K562 (cell line): Measurements from ENCODE around the gene FIGNL1.

Source experiments
- CREB1 ChIP-seq, 2 experiments: sonication (generic) in 1 of 2; formaldehyde crosslinking in 1 of 2; IDR thresholded peaks; 2 replicates each; pipeline versions ENCODE4 v1.6.1 to v1.8.0; 2012 to 2022; ENCODE audit warnings: inconsistent platforms in 1 of 2, mild to moderate bottlenecking in 1 of 2, missing genetic modification reagents in 1 of 2, moderate library complexity in 1 of 2
- MCM7 ChIP-seq, 2 experiments: fragments of 450-650 bp; IDR thresholded peaks; 2 replicates each; pipeline ENCODE4 v1.6.1; 2016 to 2018
- NFE2 ChIP-seq: IDR thresholded peaks from 2 replicates; pipeline ENCODE4 v1.6.1; 2014; ENCODE audit warnings: antibody characterized with exemption, low read depth
- POLR2A ChIP-seq: fragments of 450-650 bp; conservative IDR thresholded peaks from 2 replicates; pipeline ENCODE4 v1.6.1; 2016
- RAD21 ChIP-seq, 2 experiments: fragments of 250-450 bp in 1 of 2; fragments of 450-650 bp in 1 of 2; sonication (Bioruptor Pico) in 1 of 2; formaldehyde crosslinking in 1 of 2; IDR thresholded peaks in 1 of 2; conservative IDR thresholded peaks in 1 of 2; 2 replicates each; pipeline versions ENCODE4 v1.4.0 to v1.8.0; 2020 to 2022; ENCODE audit warnings: mild to moderate bottlenecking in 2 of 2, moderate library complexity in 1 of 2
- SRSF9 ChIP-seq: fragments of 200-400 bp; formaldehyde crosslinking; IDR thresholded peaks from 2 replicates; pipeline ENCODE4 v1.6.1; 2017; ENCODE audit warnings: low read depth, low read length, borderline replicate concordance
- TAF1 ChIP-seq: IDR thresholded peaks from 2 replicates; pipeline ENCODE4 v1.6.1; 2011; ENCODE audit warnings: mild to moderate bottlenecking, low read length, moderate library complexity; ENCODE audit not compliant: insufficient read depth, control insufficient read depth, severe bottlenecking; ENCODE audit errors: extremely low read depth
- ZBTB17 ChIP-seq: fragments of 450-650 bp; formaldehyde crosslinking; IDR thresholded peaks from 2 replicates; pipeline ENCODE4 v1.4.0; 2020; ENCODE audit warnings: mild to moderate bottlenecking
- TF ChIP-seq, protein P1 (sequence below): sonication (generic); formaldehyde crosslinking; IDR thresholded peaks from 2 replicates; pipeline ENCODE4 v1.8.0; 2023; ENCODE audit warnings: mild to moderate bottlenecking, missing genetic modification reagents
- TF ChIP-seq, protein P2 (sequence below): sonication (generic); formaldehyde crosslinking; IDR thresholded peaks from 2 replicates; pipeline ENCODE4 v1.8.0; 2023; ENCODE audit warnings: missing genetic modification reagents, mild to moderate bottlenecking, borderline replicate concordance
- TF ChIP-seq, protein P3 (sequence below): sonication (generic); formaldehyde crosslinking; IDR thresholded peaks from 2 replicates; pipeline ENCODE4 v1.8.1; 2023; ENCODE audit warnings: mild to moderate bottlenecking, missing genetic modification reagents
- TF ChIP-seq, protein P4 (sequence below), 3 experiments: IDR thresholded peaks in 2 of 3; conservative IDR thresholded peaks in 1 of 3; 2 replicates each; pipeline ENCODE4 v1.5.1; 2011 to 2012; ENCODE audit warnings: low read length in 3 of 3, mild to moderate bottlenecking in 3 of 3, control low read depth in 2 of 3, improper control_type of control experiment in 1 of 3, inconsistent platforms in 1 of 3, low read depth in 1 of 3, mixed read lengths in 1 of 3, moderate library complexity in 1 of 3; ENCODE audit not compliant: insufficient read depth in 2 of 3
- TF ChIP-seq, protein P5 (sequence below): IDR thresholded peaks from 2 replicates; pipeline ENCODE4 v1.6.1; 2011; ENCODE audit warnings: borderline replicate concordance, low read depth, mild to moderate bottlenecking, moderate library complexity, low read length; ENCODE audit not compliant: insufficient read depth, poor library complexity, severe bottlenecking

GRCh38 chr7:50462361-50462760 lies 12.2 kb upstream of the FIGNL1 start:
- TF ChIP-seq TAF1 = no peak
- no peak for TF ChIP-seq ZBTB17 (CRISPR knock-in tag)
- TF ChIP-seq, protein P1, sequence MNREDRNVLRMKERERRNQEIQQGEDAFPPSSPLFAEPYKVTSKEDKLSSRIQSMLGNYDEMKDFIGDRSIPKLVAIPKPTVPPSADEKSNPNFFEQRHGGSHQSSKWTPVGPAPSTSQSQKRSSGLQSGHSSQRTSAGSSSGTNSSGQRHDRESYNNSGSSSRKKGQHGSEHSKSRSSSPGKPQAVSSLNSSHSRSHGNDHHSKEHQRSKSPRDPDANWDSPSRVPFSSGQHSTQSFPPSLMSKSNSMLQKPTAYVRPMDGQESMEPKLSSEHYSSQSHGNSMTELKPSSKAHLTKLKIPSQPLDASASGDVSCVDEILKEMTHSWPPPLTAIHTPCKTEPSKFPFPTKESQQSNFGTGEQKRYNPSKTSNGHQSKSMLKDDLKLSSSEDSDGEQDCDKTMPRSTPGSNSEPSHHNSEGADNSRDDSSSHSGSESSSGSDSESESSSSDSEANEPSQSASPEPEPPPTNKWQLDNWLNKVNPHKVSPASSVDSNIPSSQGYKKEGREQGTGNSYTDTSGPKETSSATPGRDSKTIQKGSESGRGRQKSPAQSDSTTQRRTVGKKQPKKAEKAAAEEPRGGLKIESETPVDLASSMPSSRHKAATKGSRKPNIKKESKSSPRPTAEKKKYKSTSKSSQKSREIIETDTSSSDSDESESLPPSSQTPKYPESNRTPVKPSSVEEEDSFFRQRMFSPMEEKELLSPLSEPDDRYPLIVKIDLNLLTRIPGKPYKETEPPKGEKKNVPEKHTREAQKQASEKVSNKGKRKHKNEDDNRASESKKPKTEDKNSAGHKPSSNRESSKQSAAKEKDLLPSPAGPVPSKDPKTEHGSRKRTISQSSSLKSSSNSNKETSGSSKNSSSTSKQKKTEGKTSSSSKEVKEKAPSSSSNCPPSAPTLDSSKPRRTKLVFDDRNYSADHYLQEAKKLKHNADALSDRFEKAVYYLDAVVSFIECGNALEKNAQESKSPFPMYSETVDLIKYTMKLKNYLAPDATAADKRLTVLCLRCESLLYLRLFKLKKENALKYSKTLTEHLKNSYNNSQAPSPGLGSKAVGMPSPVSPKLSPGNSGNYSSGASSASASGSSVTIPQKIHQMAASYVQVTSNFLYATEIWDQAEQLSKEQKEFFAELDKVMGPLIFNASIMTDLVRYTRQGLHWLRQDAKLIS (CRISPR knock-in tag) = no peak
- no peak for TF ChIP-seq NFE2
- no peak for TF ChIP-seq POLR2A
- TF ChIP-seq RAD21 (CRISPR knock-in tag; conservative IDR thresholded peaks at IDR 0.05 in 1 of 2, IDR thresholded peaks at IDR 0.05 in 1 of 2) = no peak
- TF ChIP-seq CREB1 (IDR thresholded peaks at IDR 0.05) = no peak
- TF ChIP-seq CREB1 (CRISPR knock-in tag; IDR thresholded peaks at IDR 0.05) = no peak
- TF ChIP-seq, protein P2, sequence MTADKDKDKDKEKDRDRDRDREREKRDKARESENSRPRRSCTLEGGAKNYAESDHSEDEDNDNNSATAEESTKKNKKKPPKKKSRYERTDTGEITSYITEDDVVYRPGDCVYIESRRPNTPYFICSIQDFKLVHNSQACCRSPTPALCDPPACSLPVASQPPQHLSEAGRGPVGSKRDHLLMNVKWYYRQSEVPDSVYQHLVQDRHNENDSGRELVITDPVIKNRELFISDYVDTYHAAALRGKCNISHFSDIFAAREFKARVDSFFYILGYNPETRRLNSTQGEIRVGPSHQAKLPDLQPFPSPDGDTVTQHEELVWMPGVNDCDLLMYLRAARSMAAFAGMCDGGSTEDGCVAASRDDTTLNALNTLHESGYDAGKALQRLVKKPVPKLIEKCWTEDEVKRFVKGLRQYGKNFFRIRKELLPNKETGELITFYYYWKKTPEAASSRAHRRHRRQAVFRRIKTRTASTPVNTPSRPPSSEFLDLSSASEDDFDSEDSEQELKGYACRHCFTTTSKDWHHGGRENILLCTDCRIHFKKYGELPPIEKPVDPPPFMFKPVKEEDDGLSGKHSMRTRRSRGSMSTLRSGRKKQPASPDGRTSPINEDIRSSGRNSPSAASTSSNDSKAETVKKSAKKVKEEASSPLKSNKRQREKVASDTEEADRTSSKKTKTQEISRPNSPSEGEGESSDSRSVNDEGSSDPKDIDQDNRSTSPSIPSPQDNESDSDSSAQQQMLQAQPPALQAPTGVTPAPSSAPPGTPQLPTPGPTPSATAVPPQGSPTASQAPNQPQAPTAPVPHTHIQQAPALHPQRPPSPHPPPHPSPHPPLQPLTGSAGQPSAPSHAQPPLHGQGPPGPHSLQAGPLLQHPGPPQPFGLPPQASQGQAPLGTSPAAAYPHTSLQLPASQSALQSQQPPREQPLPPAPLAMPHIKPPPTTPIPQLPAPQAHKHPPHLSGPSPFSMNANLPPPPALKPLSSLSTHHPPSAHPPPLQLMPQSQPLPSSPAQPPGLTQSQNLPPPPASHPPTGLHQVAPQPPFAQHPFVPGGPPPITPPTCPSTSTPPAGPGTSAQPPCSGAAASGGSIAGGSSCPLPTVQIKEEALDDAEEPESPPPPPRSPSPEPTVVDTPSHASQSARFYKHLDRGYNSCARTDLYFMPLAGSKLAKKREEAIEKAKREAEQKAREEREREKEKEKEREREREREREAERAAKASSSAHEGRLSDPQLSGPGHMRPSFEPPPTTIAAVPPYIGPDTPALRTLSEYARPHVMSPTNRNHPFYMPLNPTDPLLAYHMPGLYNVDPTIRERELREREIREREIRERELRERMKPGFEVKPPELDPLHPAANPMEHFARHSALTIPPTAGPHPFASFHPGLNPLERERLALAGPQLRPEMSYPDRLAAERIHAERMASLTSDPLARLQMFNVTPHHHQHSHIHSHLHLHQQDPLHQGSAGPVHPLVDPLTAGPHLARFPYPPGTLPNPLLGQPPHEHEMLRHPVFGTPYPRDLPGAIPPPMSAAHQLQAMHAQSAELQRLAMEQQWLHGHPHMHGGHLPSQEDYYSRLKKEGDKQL (CRISPR knock-in tag) = no peak
- TF ChIP-seq, protein P3, sequence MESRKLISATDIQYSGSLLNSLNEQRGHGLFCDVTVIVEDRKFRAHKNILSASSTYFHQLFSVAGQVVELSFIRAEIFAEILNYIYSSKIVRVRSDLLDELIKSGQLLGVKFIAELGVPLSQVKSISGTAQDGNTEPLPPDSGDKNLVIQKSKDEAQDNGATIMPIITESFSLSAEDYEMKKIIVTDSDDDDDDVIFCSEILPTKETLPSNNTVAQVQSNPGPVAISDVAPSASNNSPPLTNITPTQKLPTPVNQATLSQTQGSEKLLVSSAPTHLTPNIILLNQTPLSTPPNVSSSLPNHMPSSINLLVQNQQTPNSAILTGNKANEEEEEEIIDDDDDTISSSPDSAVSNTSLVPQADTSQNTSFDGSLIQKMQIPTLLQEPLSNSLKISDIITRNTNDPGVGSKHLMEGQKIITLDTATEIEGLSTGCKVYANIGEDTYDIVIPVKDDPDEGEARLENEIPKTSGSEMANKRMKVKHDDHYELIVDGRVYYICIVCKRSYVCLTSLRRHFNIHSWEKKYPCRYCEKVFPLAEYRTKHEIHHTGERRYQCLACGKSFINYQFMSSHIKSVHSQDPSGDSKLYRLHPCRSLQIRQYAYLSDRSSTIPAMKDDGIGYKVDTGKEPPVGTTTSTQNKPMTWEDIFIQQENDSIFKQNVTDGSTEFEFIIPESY (CRISPR knock-in tag) = no peak
- TF ChIP-seq, protein P4, sequence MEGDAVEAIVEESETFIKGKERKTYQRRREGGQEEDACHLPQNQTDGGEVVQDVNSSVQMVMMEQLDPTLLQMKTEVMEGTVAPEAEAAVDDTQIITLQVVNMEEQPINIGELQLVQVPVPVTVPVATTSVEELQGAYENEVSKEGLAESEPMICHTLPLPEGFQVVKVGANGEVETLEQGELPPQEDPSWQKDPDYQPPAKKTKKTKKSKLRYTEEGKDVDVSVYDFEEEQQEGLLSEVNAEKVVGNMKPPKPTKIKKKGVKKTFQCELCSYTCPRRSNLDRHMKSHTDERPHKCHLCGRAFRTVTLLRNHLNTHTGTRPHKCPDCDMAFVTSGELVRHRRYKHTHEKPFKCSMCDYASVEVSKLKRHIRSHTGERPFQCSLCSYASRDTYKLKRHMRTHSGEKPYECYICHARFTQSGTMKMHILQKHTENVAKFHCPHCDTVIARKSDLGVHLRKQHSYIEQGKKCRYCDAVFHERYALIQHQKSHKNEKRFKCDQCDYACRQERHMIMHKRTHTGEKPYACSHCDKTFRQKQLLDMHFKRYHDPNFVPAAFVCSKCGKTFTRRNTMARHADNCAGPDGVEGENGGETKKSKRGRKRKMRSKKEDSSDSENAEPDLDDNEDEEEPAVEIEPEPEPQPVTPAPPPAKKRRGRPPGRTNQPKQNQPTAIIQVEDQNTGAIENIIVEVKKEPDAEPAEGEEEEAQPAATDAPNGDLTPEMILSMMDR (IDR thresholded peaks at IDR 0.05 in 2 of 3, conservative IDR thresholded peaks at IDR 0.05 in 1 of 3; ENCODE audit: insufficient read depth in 2 of 3, low read depth in 1 of 3, low read length in 3 of 3) = no peak
- TF ChIP-seq MCM7 (IDR thresholded peaks at IDR 0.05) = no peak
- no peak for TF ChIP-seq SRSF9
- TF ChIP-seq, protein P5, sequence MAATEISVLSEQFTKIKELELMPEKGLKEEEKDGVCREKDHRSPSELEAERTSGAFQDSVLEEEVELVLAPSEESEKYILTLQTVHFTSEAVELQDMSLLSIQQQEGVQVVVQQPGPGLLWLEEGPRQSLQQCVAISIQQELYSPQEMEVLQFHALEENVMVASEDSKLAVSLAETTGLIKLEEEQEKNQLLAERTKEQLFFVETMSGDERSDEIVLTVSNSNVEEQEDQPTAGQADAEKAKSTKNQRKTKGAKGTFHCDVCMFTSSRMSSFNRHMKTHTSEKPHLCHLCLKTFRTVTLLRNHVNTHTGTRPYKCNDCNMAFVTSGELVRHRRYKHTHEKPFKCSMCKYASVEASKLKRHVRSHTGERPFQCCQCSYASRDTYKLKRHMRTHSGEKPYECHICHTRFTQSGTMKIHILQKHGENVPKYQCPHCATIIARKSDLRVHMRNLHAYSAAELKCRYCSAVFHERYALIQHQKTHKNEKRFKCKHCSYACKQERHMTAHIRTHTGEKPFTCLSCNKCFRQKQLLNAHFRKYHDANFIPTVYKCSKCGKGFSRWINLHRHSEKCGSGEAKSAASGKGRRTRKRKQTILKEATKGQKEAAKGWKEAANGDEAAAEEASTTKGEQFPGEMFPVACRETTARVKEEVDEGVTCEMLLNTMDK = no peak
